Stimulated activated naive B cell treated with anti-CD40 and anti-IgM and Interleukin-4, amounts not matched to agents 10 μg/mL and 1 μg/mL and 100 μg/mL, for 72 hours (primary cell): Measurements from ENCODE around the gene KRTAP10-2.
"Not testable (repeated sequence)": the region's sequence is repeated elsewhere in the genome, so short reads cannot be mapped to it uniquely, and the experiment has no call there.

Source experiments
- ATAC-seq, 2 donors: fragments of 150-1000 bp; cut with Tn5 transposase; replicated peaks; 2 replicates each; pipeline ENCODE4 v1.10.0; 2021; ENCODE audit warnings: moderate library complexity in 1 of 2
- DNase-seq: peaks from one replicate; pipeline ENCODE4 v3.0.0; 2021
- H3K27ac Mint-ChIP-seq: one replicate; pipeline ENCODE4 v1.8.0; 2022; ENCODE audit warnings: mild to moderate bottlenecking, mixed read lengths
- H3K27me3 Mint-ChIP-seq, 2 donors: one replicate each; pipeline ENCODE4 v1.8.0; 2022; ENCODE audit warnings: mixed read lengths in 2 of 2
- H3K36me3 Mint-ChIP-seq, 2 donors: one replicate each; pipeline ENCODE4 v1.8.0; 2022; ENCODE audit warnings: mixed read lengths in 2 of 2, mild to moderate bottlenecking in 1 of 2
- H3K4me1 Mint-ChIP-seq, 2 donors: one replicate each; pipeline ENCODE4 v1.8.0; 2022; ENCODE audit warnings: mixed read lengths in 2 of 2, mild to moderate bottlenecking in 1 of 2
- H3K4me3 Mint-ChIP-seq, 2 donors: one replicate each; pipeline ENCODE4 v1.8.0; 2022; ENCODE audit warnings: mild to moderate bottlenecking in 2 of 2, mixed read lengths in 2 of 2, moderate library complexity in 1 of 2
- H3K9me3 Mint-ChIP-seq, 2 donors: one replicate each; pipeline ENCODE4 v1.8.0; 2022; ENCODE audit warnings: mixed read lengths in 2 of 2, mild to moderate bottlenecking in 1 of 2

KRTAP10-2 gene, protein sequence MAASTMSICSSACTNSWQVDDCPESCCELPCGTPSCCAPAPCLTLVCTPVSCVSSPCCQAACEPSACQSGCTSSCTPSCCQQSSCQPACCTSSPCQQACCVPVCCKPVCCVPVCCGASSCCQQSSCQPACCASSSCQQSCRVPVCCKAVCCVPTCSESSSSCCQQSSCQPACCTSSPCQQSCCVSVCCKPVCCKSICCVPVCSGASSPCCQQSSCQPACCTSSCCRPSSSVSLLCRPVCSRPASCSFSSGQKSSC

GRCh38 chr21:44551340-44551961 lies at the start of gene KRTAP10-2:
Gene KRTAP10-2, minus strand, starts transcription at chr21:44551505. Its CDS starts 47 bp downstream, at chr21:44551458.
- no peak within 1 kb of the TSS for H3K27ac Mint-ChIP-seq

DNA sequence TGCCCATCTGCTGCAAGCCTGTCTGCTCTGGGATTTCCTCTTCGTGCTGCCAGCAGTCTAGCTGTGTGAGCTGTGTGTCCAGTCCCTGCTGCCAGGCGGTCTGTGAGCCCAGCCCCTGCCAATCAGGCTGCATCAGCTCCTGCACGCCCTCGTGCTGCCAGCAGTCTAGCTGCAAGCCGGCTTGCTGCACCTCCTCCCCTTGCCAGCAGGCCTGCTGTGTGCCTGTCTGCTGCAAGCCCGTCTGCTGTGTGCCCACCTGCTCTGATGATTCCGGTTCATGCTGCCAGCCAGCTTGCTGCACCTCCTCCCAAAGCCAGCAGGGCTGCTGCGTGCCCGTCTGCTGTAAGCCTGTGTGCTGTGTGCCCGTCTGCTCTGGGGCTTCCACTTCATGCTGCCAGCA lies 49.8 kb upstream of the KRTAP10-2 start:
- not testable (repeated sequence) for H3K36me3 Mint-ChIP-seq, H3K4me1 Mint-ChIP-seq, H3K27ac Mint-ChIP-seq, ATAC-seq, H3K4me3 Mint-ChIP-seq, DNase-seq, H3K9me3 Mint-ChIP-seq
- peaks cover 42 to 56% of the 10 kb centered on the region in 2 donors for H3K27me3 Mint-ChIP-seq

More at GRCh38 chr21:44551340-44551961, at the start of gene KRTAP10-2:
- no peak within 1 kb of the TSS for H3K4me3 Mint-ChIP-seq
- peaks cover 57 to 76% of the 10 kb centered on the region in 2 donors for H3K27me3 Mint-ChIP-seq
- DNase-seq (no peak), ATAC-seq (no peak)
- peaks cover 12 to 14% of the 10 kb centered on the region in 2 donors for H3K36me3 Mint-ChIP-seq
- peaks cover 14 to 15% of the 10 kb centered on the region in 2 donors for H3K9me3 Mint-ChIP-seq
- H3K4me1 Mint-ChIP-seq, result peaks cover 6 to 9% of the 10 kb centered on the region in 2 donors

DNA sequence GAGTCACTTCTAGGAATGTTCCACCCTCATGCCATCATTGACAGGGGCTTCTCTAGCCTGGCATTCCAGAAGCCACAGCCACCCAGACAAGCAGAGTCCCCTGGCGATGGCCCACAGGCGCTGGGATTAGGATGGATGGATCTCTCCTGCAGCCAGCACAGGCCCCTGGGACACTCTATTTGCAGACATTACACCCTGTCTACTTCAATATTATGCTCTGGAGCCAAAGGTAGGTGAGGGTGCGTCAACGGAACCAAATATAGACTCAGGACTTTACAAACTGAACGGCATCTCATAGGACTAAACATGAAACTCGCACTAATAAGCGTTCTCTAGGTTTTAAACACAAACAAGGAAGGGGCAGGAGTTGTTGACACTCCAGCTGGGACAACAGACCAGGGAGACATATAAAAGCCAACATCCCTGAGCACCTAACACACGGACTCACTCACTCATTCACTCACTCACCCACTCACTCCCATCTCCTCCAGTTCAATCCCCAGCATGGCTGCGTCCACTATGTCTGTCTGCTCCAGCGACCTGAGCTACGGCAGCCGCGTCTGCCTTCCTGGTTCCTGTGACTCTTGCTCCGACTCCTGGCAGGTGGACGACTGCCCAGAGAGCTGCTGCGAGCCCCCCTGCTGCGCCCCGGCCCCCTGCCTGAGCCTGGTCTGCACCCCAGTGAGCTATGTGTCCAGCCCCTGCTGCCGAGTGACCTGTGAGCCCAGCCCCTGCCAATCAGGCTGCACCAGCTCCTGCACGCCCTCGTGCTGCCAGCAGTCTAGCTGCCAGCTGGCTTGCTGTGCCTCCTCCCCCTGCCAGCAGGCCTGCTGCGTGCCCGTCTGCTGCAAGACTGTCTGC lies 49.0 kb upstream of the KRTAP10-2 start, which contains the start of gene KRTAP10-7:
KRTAP10-7 (plus strand) TSS at position 480 of the 861 bp plus-strand sequence; CDS start at position 505, 25 bp downstream.
- H3K27me3 Mint-ChIP-seq, result peaks cover 37 to 48% of the 10 kb centered on the region in 2 donors
- not testable (repeated sequence) for ATAC-seq, H3K36me3 Mint-ChIP-seq, DNase-seq, H3K4me1 Mint-ChIP-seq, H3K27ac Mint-ChIP-seq, H3K9me3 Mint-ChIP-seq, H3K4me3 Mint-ChIP-seq

- Mint-ChIP-seq H3K27me3 (peaks cover 36 to 44% of the 10 kb centered on the region in 2 donors), H3K9me3 (peaks cover 4 to 6% of the 10 kb centered on the region in 2 donors), H3K4me1 (no peaks in the 10 kb centered on the region), H3K27ac (no peak overlapping the region), H3K36me3 (no peaks in the 10 kb centered on the region), H3K4me3 (no peak overlapping the region)
- ATAC-seq (no peak), DNase-seq (no peak)
These were observed 48.1 kb upstream of the KRTAP10-2 start for GRCh38 chr21:44599264-44600029.

DNA sequence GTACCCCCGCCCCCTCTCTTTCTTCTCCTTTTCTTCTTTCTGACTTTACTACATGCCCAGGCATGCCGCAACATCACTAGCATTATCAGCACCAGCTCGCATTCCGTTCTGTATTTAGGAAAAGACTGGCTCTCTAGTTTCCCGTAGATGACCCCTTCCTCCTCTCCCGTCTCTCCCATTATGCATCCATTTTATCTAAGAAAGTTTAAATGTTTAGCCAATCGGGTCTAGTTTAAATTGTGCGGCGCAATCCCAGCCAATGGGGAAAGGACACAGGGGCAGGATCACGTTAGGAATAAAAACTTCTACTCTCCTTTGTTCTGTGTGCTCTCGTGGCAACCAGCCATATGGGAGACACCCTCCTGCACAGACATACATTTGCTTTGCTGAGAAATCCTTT lies 46.8 kb upstream of the KRTAP10-2 start:
- DNase-seq, result no peak
- no peak for ATAC-seq
- peaks cover 29 to 34% of the 10 kb centered on the region in 2 donors for H3K27me3 Mint-ChIP-seq
- H3K4me3 Mint-ChIP-seq, result no peak overlapping the region
- H3K4me1 Mint-ChIP-seq, result no peaks in the 10 kb centered on the region
- no peaks in the 10 kb centered on the region for H3K36me3 Mint-ChIP-seq
- H3K9me3 Mint-ChIP-seq, result peaks cover 4 to 6% of the 10 kb centered on the region in 2 donors
- H3K27ac Mint-ChIP-seq, result no peak overlapping the region

GRCh38 chr21:44596068-44596725 lies 44.9 kb upstream of the KRTAP10-2 start:
- DNase-seq (no peak), ATAC-seq (no peak)
- Mint-ChIP-seq H3K27ac (no peak overlapping the region), H3K9me3 (peaks cover 4 to 6% of the 10 kb centered on the region in 2 donors), H3K27me3 (peaks cover 28 to 29% of the 10 kb centered on the region in 2 donors), H3K36me3 (no peaks in the 10 kb centered on the region), H3K4me3 (no peak overlapping the region), H3K4me1 (no peaks in the 10 kb centered on the region)

DNA sequence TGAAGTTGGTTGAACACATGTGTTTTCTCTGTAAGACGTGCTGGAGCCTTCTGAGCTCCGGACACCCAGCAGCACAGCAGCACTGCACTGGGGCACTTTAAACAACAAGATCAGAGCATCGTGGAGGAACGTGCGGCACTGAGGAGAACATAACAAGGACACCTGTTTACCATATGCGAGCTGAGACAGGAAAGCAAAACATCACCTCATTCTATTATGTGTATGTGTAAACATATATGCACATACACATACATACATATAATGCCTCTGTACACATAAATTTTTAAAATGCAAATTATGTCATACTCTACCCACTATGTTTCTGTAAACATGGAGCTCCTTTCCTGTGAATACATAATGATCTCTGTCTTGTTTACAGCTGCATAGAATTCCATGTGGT lies 44.2 kb upstream of the KRTAP10-2 start:
- ATAC-seq (no peak), DNase-seq (no peak)
- H3K27ac Mint-ChIP-seq, result no peak overlapping the region
- peaks cover 23 to 29% of the 10 kb centered on the region in 2 donors for H3K27me3 Mint-ChIP-seq
- H3K4me1 Mint-ChIP-seq, result no peaks in the 10 kb centered on the region
- H3K9me3 Mint-ChIP-seq, result peaks cover 4 to 6% of the 10 kb centered on the region in 2 donors
- H3K4me3 Mint-ChIP-seq, result no peak overlapping the region
- no peaks in the 10 kb centered on the region for H3K36me3 Mint-ChIP-seq

DNA sequence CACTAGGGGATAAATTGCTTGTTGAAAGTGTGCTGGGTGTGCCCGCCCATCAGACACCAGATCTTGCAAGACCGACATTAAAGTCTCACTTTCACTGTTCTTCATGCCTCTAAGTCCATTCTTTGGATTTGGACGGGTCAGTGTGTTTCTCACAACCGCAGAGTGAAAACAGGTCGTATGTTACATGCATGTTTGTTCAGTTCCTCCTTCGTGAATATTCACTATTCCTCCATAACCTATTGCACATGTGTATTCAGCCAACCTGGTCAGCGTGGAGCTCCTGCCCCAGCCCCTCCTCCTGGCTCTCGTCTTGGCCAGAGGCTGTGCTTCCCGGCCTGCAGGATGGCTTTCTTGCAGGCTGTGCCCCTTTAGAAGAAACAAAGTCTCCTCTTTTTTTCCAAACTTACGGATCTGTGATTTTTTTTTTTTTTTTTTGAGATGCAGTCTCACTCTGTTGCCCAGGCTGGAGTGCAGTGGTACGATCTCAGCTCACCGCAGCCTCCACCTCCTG lies 43.2 kb upstream of the KRTAP10-2 start:
- H3K9me3 Mint-ChIP-seq, result peaks cover 4 to 6% of the 10 kb centered on the region in 2 donors
- H3K4me3 Mint-ChIP-seq, result no peak overlapping the region
- H3K27ac Mint-ChIP-seq, result no peak overlapping the region
- DNase-seq (no peak), ATAC-seq (no peak)
- no peaks in the 10 kb centered on the region for H3K4me1 Mint-ChIP-seq
- H3K36me3 Mint-ChIP-seq, result no peaks in the 10 kb centered on the region
- H3K27me3 Mint-ChIP-seq, result peaks cover 29 to 36% of the 10 kb centered on the region in 2 donors

DNA sequence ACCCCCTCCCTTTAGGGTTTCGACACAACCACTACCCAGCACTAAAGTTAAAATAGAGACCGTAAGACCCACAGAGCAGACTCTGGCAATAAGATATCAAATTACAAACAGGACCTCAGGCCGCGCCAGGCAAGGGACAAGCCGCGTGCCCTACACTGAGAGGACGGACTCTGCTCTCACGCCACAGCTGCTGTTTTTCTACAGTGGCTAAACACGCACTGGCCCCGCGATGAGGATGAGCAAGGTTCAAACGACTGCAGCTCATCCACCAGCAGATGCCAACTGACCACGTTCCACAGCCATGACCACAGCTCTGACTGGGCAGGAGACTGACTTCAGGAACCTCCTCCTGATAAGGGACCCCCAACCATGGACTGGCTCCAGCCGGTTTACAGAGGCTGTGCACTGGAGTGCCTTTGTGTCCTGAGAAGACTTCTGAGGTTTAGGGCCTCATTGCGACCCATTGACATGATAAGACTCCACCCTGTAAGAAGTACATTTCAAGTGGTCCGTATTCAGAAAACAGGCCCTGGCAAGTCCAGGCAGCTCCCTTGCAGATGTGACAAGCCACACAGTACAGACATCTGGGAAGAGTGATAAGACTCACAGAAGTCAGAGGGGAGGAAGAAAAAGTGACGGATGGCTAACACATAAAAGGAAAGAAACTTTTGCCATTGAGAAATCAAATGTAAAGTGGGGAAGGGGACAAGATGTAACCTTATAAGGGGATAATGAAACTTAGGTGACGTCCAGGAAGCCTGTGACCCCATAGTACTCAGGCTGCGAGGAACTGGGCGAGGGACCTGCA lies 42.5 kb upstream of the KRTAP10-2 start:
- Mint-ChIP-seq H3K4me1 (no peaks in the 10 kb centered on the region), H3K4me3 (no peak overlapping the region), H3K36me3 (no peaks in the 10 kb centered on the region), H3K27ac (no peak overlapping the region), H3K9me3 (peaks cover 4% of the 10 kb centered on the region in 2 donors), H3K27me3 (peaks cover 32 to 37% of the 10 kb centered on the region in 2 donors)
- ATAC-seq (no peak), DNase-seq (no peak)

DNA sequence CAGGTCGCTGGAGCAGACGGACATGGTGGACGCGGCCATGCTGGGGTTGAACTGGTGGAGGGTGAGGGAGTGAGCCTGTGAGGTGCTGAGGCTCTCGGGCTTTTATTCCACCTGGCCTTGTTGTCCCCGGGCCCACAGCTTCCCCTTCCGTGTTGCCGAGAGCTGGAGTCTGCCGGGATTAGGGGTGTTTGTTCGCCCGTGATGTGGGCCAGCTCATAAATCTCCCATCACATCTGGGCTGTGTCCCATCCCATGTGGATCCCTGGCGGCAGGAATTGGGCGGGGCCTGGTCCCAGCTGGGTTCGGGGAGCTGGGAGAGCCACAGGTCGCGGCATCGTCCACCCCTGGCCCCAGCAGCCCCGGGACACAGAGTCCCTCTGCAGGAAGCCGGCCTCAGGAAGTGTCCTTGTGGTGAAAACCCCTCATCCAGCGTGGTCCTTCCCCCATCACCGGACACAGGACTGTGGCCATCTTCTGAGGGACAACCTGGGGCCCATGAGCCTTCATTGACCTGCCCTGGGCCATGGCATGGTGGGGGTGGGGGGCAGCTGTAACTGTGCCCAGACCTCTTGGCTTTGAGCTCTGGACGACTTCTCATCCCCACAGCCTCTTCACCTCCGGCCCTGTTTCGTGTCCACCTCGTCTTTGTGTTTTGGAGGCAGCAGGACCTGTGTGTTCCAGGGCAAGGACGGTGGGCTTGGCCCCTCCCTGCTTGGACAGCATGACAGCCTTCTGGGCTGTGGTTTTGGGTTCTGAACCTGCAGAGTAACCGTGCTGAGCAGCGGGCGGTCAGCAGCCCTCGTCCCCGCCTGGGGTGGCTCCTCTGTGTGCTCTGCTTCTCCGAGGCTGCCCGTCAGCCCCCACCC lies 41.4 kb upstream of the KRTAP10-2 start, which contains the start of gene KRTAP10-6:
KRTAP10-6 (minus strand) TSS at position 60 of the 866 bp plus-strand sequence; CDS start at position 39, 21 bp downstream.
- no peak within 1 kb of the TSS for H3K27ac Mint-ChIP-seq
- H3K36me3 Mint-ChIP-seq, result no peaks in the 10 kb centered on the region
- no peak for ATAC-seq

DNA sequence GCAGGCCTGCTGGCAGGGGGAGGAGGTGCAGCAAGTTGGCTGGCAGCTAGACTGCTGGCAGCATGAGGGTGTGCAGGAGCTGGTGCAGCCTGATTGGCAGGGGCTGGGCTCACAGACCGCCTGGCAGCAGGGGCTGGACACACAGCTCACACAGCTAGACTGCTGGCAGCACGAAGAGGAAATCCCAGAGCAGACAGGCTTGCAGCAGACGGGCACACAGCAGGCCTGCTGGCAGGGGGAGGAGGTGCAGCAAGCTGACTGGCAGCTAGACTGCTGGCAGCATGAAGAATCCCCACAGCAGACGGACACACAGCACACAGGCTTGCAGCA lies 40.5 kb upstream of the KRTAP10-2 start:
- H3K9me3 Mint-ChIP-seq, H3K4me3 Mint-ChIP-seq, ATAC-seq, H3K27ac Mint-ChIP-seq, H3K36me3 Mint-ChIP-seq, H3K4me1 Mint-ChIP-seq, DNase-seq: not testable (repeated sequence)
- peaks cover 32 to 36% of the 10 kb centered on the region in 2 donors for H3K27me3 Mint-ChIP-seq

More for the DNA sequence above, 41.4 kb upstream of the KRTAP10-2 start, which contains the start of gene KRTAP10-6:
- no peaks in the 10 kb centered on the region for H3K9me3 Mint-ChIP-seq
- no peaks in the 10 kb centered on the region for H3K4me1 Mint-ChIP-seq
- no peak for DNase-seq
- H3K4me3 Mint-ChIP-seq, result no peak within 1 kb of the TSS
- H3K27me3 Mint-ChIP-seq, result peaks cover 25 to 28% of the 10 kb centered on the region in 2 donors
